ENCODE data around the gene SMYD3.

GRCh38 chr1:246415028-246415427 is 92.1 kb downstream of the SMYD3 start:
- TF ChIP-seq REST (IDR thresholded peaks at IDR 0.05; ENCODE audit: insufficient read depth in 1 of 2, low read depth in 2 of 2, low read length in 2 of 2) (no peak), TAF1 (IDR thresholded peaks at IDR 0.05; ENCODE audit: borderline replicate concordance, insufficient read depth, low read length) (no peak), SIN3A (IDR thresholded peaks at IDR 0.05; ENCODE audit: borderline replicate concordance, insufficient read depth, low read length) (no peak), POLR2AphosphoS5 (IDR thresholded peaks at IDR 0.05; ENCODE audit: low read depth, low read length) (no peak)
